Ramos (cell line): ENCODE results near the gene TTC34.

ENCODE experiments used
- in situ Hi-C: fragments of 300-500 bp; cut with MboI; formaldehyde crosslinking; loops from one replicate; pipeline ENCODE4 v1.14.3; 2022; ENCODE audit warnings: low sequenced_read_pairs; ENCODE audit not compliant: unreplicated experiment

The TTC34 gene

DNA sequence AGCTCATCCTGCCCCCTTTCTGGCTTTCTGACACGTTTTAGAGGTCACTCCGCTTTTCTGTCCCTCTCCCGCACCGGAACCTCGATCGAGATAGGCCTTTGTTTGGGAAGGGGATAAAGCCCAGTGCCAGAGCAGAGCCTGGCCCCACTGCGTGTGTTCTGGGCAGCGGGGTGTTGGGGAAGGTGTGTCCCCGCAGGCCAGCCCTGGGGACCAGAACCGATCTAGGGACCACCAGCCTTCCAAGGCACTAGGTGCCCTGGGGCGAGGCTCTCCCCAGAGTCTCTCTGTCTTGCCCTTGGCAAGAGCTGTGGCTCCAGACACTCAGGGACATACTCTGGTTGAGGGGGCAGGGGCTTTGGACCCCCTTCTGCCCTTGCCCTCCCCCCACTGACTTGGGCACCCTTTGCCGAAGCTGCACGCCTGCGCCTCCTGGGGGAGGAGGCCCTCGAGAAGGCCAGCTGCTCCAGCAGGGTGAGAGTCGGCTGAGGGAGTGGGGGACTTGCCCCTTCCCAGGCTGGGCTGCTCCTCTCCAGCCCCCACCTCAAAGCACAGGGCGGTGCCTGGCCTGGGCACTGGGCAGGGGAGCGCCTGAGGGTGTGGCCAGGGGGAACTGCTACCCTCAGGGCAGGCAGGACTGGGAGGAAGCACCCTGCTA is 198.5 kb downstream of the TTC34 start:
- in situ Hi-C loops = no loop called here

DNA sequence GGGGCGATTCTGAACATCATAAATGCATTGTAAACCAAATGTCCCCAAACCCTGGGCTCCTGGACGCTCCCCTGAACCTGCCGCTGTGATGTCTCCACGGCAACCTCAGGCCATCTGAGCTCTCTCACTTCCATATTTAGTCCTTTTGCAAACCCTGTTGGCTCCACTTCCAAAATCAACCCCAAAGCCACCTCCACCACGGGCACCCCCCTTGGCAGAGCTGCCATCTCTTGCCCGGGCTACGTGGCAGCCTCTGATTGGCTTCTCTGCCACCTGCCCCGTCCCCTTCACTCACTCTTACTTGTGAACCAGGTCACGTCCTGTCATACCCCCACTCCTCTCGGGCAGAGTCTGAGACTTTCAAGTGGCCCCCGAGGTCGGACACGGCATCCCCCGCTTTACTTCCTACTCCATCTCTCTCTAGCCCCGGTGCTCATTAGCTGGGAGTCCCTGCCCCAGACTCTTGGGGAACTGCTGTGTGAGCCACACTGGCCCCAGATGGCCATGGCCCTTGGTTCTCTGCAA is 199.1 kb downstream of the TTC34 start:
- in situ Hi-C loops = no loop called here

GRCh38 chr1:2601721-2602303 is 199.7 kb downstream of the TTC34 start:
- in situ Hi-C loops = no loop called here

- in situ Hi-C loops = no loop called here
Observed at GRCh38 chr1:2598329-2598931, 203.1 kb downstream of the TTC34 start.

DNA sequence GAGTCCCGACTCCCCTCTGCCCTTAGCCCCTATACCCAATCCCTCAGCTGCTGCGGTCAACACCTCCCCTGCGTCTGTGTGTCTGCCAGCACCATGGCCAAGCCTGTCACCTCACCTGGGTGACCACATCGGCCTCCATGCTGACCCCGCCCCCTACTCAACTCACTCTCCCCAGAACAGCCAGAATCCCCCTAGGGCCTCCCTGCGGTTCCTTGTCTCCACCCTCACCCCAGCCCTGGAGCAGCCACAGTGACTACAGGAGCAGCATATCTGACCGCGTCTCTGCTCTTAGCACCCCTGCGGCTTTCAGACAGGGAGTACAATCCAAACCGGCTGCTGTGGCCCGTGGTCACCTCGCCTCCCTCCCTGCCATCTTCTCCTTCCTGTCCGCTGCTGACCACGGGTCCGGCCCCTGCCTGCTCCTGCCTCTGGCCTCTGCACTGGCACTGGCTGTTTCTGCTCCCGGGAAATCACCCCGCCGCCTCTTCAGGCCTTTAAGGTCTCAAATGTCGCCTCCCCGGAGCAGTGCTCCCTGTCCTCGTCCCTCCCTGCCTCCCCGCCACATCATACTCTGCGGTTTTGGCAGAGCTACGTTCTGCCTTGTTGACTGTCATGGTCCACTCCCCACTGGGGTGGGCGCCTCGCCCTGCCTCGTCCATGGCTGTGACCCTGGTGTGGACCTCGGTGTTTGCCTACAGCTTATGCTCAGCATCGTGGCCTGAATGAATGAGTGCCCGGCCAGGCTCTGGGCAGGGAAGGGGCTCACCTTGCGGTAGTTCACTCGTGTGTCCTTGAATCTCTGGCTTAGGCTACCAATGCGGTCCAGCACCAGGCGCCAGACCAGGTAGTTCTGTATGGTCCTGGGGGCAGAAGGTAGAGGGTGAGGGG is 203.8 kb downstream of the TTC34 start:
- in situ Hi-C loops = no loop called here

DNA sequence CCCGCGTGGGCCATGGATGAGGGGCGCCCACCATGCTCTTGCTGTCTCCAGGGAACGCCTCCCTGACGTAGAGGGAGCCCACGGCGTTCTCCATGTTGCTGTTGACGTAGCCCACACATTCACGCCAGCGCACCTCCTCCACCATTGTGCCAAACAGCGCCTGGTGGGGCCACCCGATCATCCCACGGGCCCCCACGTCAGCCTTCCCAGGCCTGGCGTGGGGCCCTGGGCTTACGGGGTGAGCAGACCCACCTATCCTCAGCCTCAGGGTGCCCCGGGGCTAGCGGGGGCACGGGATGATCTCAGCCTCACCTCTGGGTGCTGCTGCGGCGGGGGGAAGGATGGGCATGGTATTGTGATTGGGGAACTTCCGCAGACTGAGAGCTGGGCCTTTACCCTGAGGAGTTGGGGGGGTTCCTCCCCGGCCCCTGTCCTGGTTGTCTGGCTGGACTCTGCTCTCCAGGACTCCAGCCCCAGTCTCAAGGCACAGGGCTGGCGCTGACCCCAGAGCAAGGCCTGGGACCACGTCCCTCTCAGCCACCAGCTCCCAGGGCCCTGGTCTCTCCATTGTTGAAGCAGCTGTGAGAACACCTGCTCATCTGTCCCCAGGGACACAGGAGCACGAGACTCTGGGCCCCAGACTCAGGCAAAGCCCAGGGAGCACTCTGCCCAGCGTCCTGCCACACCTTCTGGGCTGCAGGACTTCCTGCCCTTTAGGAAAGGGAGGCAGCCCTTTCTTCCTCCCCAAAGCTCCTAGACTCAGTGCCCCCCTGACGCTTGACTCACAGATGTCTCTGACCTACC is 204.8 kb downstream of the TTC34 start:
- in situ Hi-C loops = no loop called here

GRCh38 chr1:2595812-2596529 is 205.5 kb downstream of the TTC34 start:
- in situ Hi-C loops = no loop called here

GRCh38 chr1:2595261-2595811 is 206.2 kb downstream of the TTC34 start:
- in situ Hi-C loops = no loop called here

GRCh38 chr1:2594641-2595131 is 206.8 kb downstream of the TTC34 start:
- in situ Hi-C loops = no loop called here

DNA sequence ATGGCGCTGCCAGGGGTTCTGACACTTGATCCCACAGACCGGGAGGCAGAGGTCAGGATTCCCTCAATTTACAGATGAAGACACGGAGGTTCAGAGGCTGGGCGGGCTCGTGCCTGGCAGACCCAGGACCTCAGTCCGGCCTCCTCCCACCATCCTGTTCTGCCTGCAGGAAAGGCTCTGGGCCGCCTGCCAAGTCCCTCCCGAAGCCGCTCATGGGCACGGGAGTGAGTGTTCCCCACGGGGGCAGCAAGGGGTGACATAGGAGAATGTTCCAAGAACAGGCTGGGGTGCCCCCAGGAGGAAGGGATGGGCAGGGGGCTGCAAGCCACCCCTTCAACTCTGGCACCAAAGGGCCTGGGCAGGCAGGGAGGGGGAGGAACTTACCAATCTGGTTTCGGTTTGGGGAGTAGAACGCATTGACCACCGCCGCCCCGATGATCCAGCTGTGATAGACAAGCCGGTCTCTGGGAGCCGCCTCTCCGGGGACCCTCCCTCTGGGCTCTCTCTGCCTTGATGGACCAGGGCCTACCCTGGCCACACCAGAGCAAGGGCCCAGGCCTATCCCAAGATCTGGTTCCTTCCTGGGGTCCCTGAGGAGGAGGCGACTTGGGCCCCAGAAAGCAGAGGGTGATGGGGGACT is 207.4 kb downstream of the TTC34 start:
- in situ Hi-C loops = no loop called here

DNA sequence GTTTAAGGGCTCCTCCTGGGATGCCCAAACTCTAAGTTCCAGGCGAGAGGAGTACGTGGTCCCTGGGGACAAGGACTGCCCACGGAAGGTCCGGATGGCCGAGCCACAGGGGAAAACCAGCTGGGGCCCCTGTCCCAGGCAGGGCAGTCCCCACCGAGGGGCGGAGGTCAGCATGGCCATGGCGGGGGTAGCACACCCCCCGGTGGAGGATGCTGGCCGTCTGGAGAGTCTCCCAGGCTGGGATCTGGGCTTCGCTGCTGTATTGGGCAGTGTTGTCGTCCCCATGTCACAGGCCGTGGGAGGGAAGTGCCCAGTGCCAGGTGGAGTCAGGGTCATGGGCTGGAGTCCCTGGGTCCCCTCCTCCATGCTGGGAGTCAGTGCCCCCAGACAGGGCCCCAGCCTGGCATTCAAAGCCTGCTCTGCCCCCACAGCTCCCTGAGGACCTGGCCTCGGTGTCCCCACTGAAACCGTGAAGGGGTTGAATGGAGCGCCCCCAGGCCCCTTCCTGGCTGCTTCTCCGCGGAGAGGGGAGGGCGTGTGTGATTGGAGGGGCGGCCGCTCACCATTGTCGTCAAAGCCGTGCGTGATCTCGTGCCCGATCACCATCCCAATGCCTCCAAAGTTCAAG is 208.1 kb downstream of the TTC34 start:
- in situ Hi-C loops = no loop called here

GRCh38 chr1:2592672-2593071 is 208.8 kb downstream of the TTC34 start:
- in situ Hi-C loops = no loop called here

DNA sequence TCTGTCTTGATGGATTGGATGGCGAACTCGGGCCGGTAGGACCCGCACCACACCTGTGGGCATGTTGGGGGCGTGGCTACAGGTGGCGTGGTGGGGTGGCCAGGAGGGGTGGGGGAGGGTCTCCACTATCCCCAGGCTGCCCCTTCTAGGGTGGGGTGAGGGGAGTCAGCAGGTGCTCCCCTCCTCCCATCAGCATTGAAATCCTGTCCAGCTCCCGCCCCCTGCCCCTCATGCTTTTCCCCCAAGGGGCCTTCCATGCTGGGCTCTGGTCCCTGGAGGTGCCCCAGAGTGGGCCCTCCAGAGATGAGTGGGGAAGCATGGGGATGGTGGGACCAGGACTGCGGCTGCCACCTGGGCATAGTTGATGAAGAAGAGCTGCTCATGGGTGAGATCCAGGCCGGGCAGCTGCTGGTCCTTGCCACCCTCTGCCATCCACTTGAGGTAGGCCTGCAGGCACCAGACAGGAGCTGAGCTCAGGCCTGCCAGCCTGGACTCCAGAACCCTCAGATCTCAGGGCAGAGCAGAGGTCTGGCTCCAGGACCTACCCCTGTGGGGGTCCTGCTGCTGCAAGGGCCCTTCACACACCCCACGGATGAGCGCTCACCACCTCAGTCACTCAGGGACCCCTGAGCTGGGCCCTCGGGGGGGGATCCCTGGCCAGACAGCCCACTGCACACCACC is 209.8 kb downstream of the TTC34 start:
- in situ Hi-C loops = no loop called here

DNA sequence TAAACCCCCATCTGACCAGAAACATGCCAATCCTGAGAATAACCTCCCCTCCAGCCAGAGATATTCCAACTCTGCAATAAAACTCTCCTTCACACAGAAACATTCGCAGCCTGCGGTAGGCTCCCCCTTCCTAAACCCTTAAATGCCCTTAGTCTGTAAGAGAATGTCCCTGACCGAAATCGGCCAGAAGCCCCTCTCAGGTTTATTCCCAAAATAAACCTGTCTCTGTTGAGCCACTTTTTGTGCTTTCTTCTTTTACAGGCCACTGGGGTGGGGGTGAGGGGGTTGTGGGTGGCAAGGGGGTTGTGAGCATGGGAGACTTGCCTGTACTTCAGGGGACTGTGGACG is 210.3 kb downstream of the TTC34 start:
- in situ Hi-C loops = no loop called here

- in situ Hi-C loops = no loop called here
Observed at GRCh38 chr1:2590233-2591141, 211.0 kb downstream of the TTC34 start.

DNA sequence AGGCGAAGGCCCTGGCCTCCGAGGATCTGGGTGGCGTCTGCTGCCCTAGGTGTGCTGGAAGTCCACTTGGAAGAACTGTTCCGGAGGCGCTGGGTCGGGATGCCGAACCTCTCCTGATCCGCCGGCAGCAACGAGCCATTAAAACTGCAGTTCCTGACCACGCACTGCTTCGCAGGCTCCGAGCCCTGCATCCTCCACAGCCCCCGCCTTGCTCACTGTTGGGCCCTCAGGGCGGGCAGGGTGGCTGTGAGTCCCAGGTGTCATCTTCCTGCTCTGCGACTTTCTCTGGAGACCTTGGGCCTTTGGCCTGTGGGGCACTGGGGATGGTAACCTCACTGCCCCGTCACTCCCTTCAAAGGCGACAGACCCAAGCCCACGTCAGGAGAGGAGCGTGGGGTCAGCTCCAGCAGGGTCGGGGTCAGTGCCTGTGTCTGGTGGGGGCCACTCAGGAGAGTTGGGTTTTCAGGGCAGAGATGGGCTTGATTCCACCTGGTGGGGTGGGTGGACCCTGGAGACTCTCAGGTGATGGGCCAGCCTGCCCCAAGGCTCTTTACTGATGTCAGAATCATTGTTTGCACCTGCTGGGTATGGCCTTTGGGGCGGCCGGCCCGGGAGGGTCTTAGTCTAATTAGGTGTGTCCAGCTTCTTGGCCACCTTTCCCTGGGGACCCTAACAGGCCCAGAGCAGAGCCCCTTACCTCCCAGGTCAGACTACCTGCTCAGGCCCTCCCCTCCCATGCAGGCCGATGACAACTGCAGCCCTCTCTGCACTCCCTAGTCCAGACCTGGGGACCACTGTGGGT is 211.9 kb downstream of the TTC34 start:
- in situ Hi-C loops = no loop called here
